ENCODE measurements around the gene CDH13. TPM values are rescaled to one million over a fixed set of nuclear protein-coding genes. Genes with fewer than 3 reads are reported as not detected.

CDH13 gene
- total and polyA plus RNA-seq, 4 donors: 58.9 to 265 (median 158) TPM

DNA sequence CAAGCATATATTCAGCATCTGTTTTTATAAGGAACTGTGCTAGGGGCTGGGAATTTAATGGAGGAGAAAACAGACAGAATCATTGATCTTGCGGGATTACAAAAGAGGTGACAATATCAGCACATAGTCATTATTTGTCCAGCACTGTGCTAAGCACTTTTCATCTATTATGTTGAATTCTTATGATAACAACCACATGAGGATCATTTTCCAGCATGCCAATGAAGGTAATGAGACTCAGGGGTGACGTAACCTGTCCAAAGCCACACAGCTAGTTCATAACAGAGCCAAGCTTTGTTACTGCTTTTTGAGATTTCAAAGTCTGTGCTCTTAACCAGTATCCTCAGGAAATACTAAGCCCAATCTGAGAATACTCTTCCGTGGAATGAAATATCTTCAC, 503.3 kb downstream of the CDH13 start:
- 92% methylated on average over 3 of the region's 3 CpGs for WGBS, 2 donors
- Histone ChIP-seq H3K36me3 (ENCODE audit: control insufficient read depth in 1 of 2, insufficient read depth in 2 of 2, low read length in 1 of 2) (peaks cover 5 to 8% of the 10 kb centered on the region in 2 donors), H3K9me3 (ENCODE audit: control insufficient read depth, low read length) (no peaks in the 10 kb centered on the region), H3K27me3 (ENCODE audit: control insufficient read depth in 1 of 2, insufficient read depth in 2 of 2, low read length in 1 of 2) (no peaks in the 10 kb centered on the region), H3K27ac (ENCODE audit: low read depth in 1 of 2, low read length in 2 of 2) (no peak overlapping the region), H3K4me1 (ENCODE audit: control insufficient read depth in 1 of 2, insufficient read depth in 2 of 2, low read length in 2 of 2) (no peaks in the 10 kb centered on the region), H3K4me3 (ENCODE audit: low read length in 2 of 2) (no peak overlapping the region)
- DNase-seq (no peak), ATAC-seq (ENCODE audit: low FRiP score) (no peak)
- intact Hi-C loops (cut with DNase I): no loop called here

DNA sequence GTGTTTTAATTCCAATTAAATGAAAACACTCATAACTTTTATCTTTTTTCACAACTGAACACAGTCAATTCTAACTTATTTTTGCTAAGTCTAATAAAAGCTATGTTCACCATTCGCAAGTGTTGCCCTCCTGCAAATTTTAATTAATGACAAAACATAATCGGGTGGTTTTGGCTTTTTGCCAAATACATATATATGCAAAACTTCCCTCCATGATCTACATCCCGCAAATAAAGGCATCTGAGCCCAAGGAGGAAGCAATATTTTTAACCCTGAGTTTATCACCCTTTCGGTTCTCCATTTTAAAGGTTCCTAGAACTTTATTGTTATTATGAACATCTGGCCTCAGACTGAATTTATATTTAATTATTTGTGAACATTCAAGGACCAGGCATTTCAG, 507.9 kb downstream of the CDH13 start:
- Histone ChIP-seq H3K36me3 (ENCODE audit: control insufficient read depth in 1 of 2, insufficient read depth in 2 of 2, low read length in 1 of 2) (peaks cover 0 to 4% of the 10 kb centered on the region in 2 donors), H3K27me3 (ENCODE audit: control insufficient read depth in 1 of 2, insufficient read depth in 2 of 2, low read length in 1 of 2) (no peaks in the 10 kb centered on the region), H3K4me1 (ENCODE audit: control insufficient read depth in 1 of 2, insufficient read depth in 2 of 2, low read length in 2 of 2) (no peaks in the 10 kb centered on the region), H3K27ac (ENCODE audit: low read depth in 1 of 2, low read length in 2 of 2) (no peak overlapping the region), H3K9me3 (ENCODE audit: control insufficient read depth, low read length) (no peaks in the 10 kb centered on the region), H3K4me3 (ENCODE audit: low read length in 2 of 2) (no peak overlapping the region)
- ATAC-seq (ENCODE audit: low FRiP score): no peak
- 90 to 92% methylated on average over 4 of the region's 4 CpGs for WGBS, 2 donors
- intact Hi-C loops (cut with DNase I): no loop called here
- no peak for DNase-seq

GRCh38 chr16:83136419-83136818, 509.6 kb downstream of the CDH13 start:
- 98% methylated on average over 9 of the region's 9 CpGs for WGBS, 2 donors
- Histone ChIP-seq H3K36me3 (ENCODE audit: control insufficient read depth in 1 of 2, insufficient read depth in 2 of 2, low read length in 1 of 2) (peaks cover 0 to 4% of the 10 kb centered on the region in 2 donors), H3K27ac (ENCODE audit: low read depth in 1 of 2, low read length in 2 of 2) (no peak overlapping the region), H3K4me1 (ENCODE audit: control insufficient read depth in 1 of 2, insufficient read depth in 2 of 2, low read length in 2 of 2) (no peaks in the 10 kb centered on the region), H3K27me3 (ENCODE audit: control insufficient read depth in 1 of 2, insufficient read depth in 2 of 2, low read length in 1 of 2) (no peaks in the 10 kb centered on the region), H3K9me3 (ENCODE audit: control insufficient read depth, low read length) (no peaks in the 10 kb centered on the region), H3K4me3 (ENCODE audit: low read length in 2 of 2) (no peak overlapping the region)
- ATAC-seq (ENCODE audit: low FRiP score) (no peak), DNase-seq (no peak)
- intact Hi-C loops (cut with DNase I): no loop called here

DNA sequence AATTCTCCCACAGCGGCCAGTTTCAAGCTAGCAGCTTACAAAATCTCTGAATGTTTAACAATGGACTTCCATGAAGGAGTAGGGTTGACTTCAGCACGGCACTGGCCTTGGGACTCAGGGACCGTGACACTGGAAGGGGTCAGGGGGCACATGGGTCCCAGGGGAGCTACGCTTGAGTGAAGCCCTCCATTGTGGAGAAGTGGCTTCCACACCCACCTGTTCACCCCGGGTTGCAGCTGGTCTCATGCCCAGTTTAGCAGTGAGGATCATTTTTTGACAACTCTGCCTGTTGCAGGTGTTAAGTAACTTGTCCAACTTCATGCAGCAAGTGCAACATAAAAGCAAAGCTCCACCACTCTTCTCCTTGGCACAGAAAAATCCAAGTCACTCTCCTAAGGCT, 510.2 kb downstream of the CDH13 start:
- Histone ChIP-seq H3K9me3 (ENCODE audit: control insufficient read depth, low read length) (no peaks in the 10 kb centered on the region), H3K36me3 (ENCODE audit: control insufficient read depth in 1 of 2, insufficient read depth in 2 of 2, low read length in 1 of 2) (peaks cover 0 to 2% of the 10 kb centered on the region in 2 donors), H3K4me3 (ENCODE audit: low read length in 2 of 2) (no peak overlapping the region), H3K27ac (ENCODE audit: low read depth in 1 of 2, low read length in 2 of 2) (no peak overlapping the region), H3K27me3 (ENCODE audit: control insufficient read depth in 1 of 2, insufficient read depth in 2 of 2, low read length in 1 of 2) (no peaks in the 10 kb centered on the region), H3K4me1 (ENCODE audit: control insufficient read depth in 1 of 2, insufficient read depth in 2 of 2, low read length in 2 of 2) (no peaks in the 10 kb centered on the region)
- no peak for DNase-seq
- ATAC-seq (ENCODE audit: low FRiP score): no peak
- intact Hi-C loops (cut with DNase I): no loop called here
- WGBS, 2 donors: 90 to 93% methylated on average over 5 of the region's 5 CpGs

DNA sequence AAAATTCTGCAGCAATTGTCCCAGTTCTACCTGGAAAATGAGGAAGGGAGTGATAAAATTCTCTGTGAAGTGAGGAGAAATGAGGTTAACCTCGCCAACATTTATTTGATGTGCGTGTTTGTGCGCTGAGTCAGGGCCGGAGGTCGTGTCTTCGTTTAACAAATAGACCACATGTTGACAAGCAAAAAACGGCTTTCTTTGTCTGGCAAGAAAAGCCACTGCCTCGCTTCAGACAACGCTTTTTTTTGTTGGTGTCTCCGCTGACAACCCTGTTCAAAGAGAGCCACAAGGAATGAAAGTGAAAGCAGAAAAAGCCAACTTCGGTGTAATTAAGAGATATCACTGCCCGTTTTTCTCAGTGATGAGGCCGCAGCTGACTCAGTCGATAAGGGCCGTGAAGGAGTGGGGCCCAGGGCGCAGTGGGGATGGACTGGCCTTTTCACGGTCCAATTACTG, 510.6 kb downstream of the CDH13 start:
- no peak overlapping the region for H3K27ac ChIP-seq (ENCODE audit: low read depth in 1 of 2, low read length in 2 of 2)
- no peaks in the 10 kb centered on the region for H3K9me3 ChIP-seq (ENCODE audit: control insufficient read depth, low read length)
- DNase-seq (no peak), ATAC-seq (ENCODE audit: low FRiP score) (no peak)
- H3K36me3 ChIP-seq (ENCODE audit: control insufficient read depth in 1 of 2, insufficient read depth in 2 of 2, low read length in 1 of 2): no peaks in the 10 kb centered on the region
- H3K4me3 ChIP-seq (ENCODE audit: low read length in 2 of 2): no peak overlapping the region
- whole genome bisulfite sequencing, 2 donors: 79 to 87% methylated on average over 17 of the region's 17 CpGs
- no peaks in the 10 kb centered on the region for H3K4me1 ChIP-seq (ENCODE audit: control insufficient read depth in 1 of 2, insufficient read depth in 2 of 2, low read length in 2 of 2)
- intact Hi-C loops (cut with DNase I): no loop called here
- no peaks in the 10 kb centered on the region for H3K27me3 ChIP-seq (ENCODE audit: control insufficient read depth in 1 of 2, insufficient read depth in 2 of 2, low read length in 1 of 2)

DNA sequence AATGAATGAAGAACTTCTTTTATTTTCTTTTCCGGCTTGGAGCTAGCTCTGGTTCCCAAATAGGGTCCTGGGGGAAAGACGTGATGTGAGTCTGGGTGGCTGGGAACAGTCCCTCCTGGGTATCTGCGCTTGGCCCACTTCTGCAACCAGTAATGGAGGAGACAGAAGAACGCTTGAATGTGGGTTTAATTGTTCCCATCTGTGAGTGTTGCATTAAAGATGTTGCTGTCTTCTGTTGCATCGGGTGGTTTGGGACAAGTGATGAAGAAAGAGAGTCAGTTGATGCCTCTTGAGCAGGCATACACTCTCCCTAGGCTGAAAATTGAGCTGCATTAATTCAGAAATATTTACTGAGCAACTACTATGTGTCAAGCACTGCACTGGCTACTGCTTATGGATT, 511.1 kb downstream of the CDH13 start:
- Histone ChIP-seq H3K9me3 (ENCODE audit: control insufficient read depth, low read length) (no peaks in the 10 kb centered on the region), H3K27me3 (ENCODE audit: control insufficient read depth in 1 of 2, insufficient read depth in 2 of 2, low read length in 1 of 2) (no peaks in the 10 kb centered on the region), H3K27ac (ENCODE audit: low read depth in 1 of 2, low read length in 2 of 2) (no peak overlapping the region), H3K4me1 (ENCODE audit: control insufficient read depth in 1 of 2, insufficient read depth in 2 of 2, low read length in 2 of 2) (no peaks in the 10 kb centered on the region), H3K36me3 (ENCODE audit: control insufficient read depth in 1 of 2, insufficient read depth in 2 of 2, low read length in 1 of 2) (no peaks in the 10 kb centered on the region), H3K4me3 (ENCODE audit: low read length in 2 of 2) (no peak overlapping the region)
- intact Hi-C loops (cut with DNase I): no loop called here
- WGBS, 2 donors: 93 to 99% methylated on average over 5 of the region's 5 CpGs
- no peak for ATAC-seq (ENCODE audit: low FRiP score)
- no peak for DNase-seq

DNA sequence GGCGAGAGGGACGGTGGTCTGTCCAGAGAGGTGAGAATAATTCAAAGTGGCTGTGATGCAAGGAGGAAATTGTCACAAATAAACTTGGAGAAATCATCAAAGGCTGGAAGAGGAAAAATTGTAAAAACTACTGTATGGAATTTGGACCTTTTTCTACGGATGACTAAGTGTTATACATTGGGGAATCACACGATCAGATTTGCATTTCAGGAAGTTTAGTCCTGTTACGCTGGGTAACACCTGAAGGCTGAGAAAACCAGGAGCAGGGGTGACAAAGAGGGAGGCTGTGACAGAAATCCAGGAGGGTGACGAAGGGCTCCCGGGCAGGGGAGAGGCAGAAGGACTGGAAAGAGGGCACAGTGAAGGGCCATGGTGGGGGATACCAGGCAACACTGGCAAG, 511.7 kb downstream of the CDH13 start:
- no peaks in the 10 kb centered on the region for H3K27me3 ChIP-seq (ENCODE audit: control insufficient read depth in 1 of 2, insufficient read depth in 2 of 2, low read length in 1 of 2)
- intact Hi-C loops (cut with DNase I): no loop called here
- no peaks in the 10 kb centered on the region for H3K9me3 ChIP-seq (ENCODE audit: control insufficient read depth, low read length)
- no peak for ATAC-seq (ENCODE audit: low FRiP score)
- H3K36me3 ChIP-seq (ENCODE audit: control insufficient read depth in 1 of 2, insufficient read depth in 2 of 2, low read length in 1 of 2): no peaks in the 10 kb centered on the region
- H3K4me3 ChIP-seq (ENCODE audit: low read length in 2 of 2): no peak overlapping the region
- no peak overlapping the region for H3K27ac ChIP-seq (ENCODE audit: low read depth in 1 of 2, low read length in 2 of 2)
- DNase-seq: no peak
- WGBS, 2 donors: 92 to 95% methylated on average over 7 of the region's 7 CpGs
- no peaks in the 10 kb centered on the region for H3K4me1 ChIP-seq (ENCODE audit: control insufficient read depth in 1 of 2, insufficient read depth in 2 of 2, low read length in 2 of 2)

- H3K9me3 ChIP-seq (ENCODE audit: control insufficient read depth, low read length): no peaks in the 10 kb centered on the region
- no peak overlapping the region for H3K27ac ChIP-seq (ENCODE audit: low read depth in 1 of 2, low read length in 2 of 2)
- H3K36me3 ChIP-seq (ENCODE audit: control insufficient read depth in 1 of 2, insufficient read depth in 2 of 2, low read length in 1 of 2): no peaks in the 10 kb centered on the region
- intact Hi-C loops (cut with DNase I): no loop called here
- DNase-seq (no peak), ATAC-seq (ENCODE audit: low FRiP score) (no peak)
- H3K27me3 ChIP-seq (ENCODE audit: control insufficient read depth in 1 of 2, insufficient read depth in 2 of 2, low read length in 1 of 2): no peaks in the 10 kb centered on the region
- H3K4me1 ChIP-seq (ENCODE audit: control insufficient read depth in 1 of 2, insufficient read depth in 2 of 2, low read length in 2 of 2): no peaks in the 10 kb centered on the region
- 73 to 78% methylated on average over 8 of the region's 8 CpGs for WGBS, 2 donors
- H3K4me3 ChIP-seq (ENCODE audit: low read length in 2 of 2): no peak overlapping the region
Observed at GRCh38 chr16:83138976-83139690, 512.4 kb downstream of the CDH13 start.

- Histone ChIP-seq H3K27ac (ENCODE audit: low read depth in 1 of 2, low read length in 2 of 2) (no peak overlapping the region), H3K27me3 (ENCODE audit: control insufficient read depth in 1 of 2, insufficient read depth in 2 of 2, low read length in 1 of 2) (no peaks in the 10 kb centered on the region), H3K36me3 (ENCODE audit: control insufficient read depth in 1 of 2, insufficient read depth in 2 of 2, low read length in 1 of 2) (no peaks in the 10 kb centered on the region), H3K4me3 (ENCODE audit: low read length in 2 of 2) (no peak overlapping the region), H3K9me3 (ENCODE audit: control insufficient read depth, low read length) (no peaks in the 10 kb centered on the region), H3K4me1 (ENCODE audit: control insufficient read depth in 1 of 2, insufficient read depth in 2 of 2, low read length in 2 of 2) (no peaks in the 10 kb centered on the region)
- DNase-seq (no peak), ATAC-seq (ENCODE audit: low FRiP score) (no peak)
- WGBS, 2 donors: 61 to 64% methylated on average over 8 of the region's 8 CpGs
- intact Hi-C loops (cut with DNase I): no loop called here
Observed at GRCh38 chr16:83143788-83144187, 517.0 kb downstream of the CDH13 start.
